ENCODE measurements around the gene NAXD.

NAXD gene

GRCh38 chr13:110571896-110572777, 43.2 kb upstream of the NAXD start:
- TF ChIP-seq CTCF (IDR thresholded peaks at IDR 0.05) = no peak
- H3K27me3 ChIP-seq = peaks cover 37% of the 10 kb centered on the region
- H3K9me3 ChIP-seq = no peaks in the 10 kb centered on the region
- peaks cover 14 to 25% of the 10 kb centered on the region in 2 experiments for H3K4me1 ChIP-seq (ENCODE audit: control insufficient read depth in 1 of 2, insufficient read depth in 1 of 2, low read depth in 1 of 2, low read length in 1 of 2)
- H3K27ac ChIP-seq = no peak overlapping the region
- H3K4me3 ChIP-seq (ENCODE audit: low read depth in 1 of 2, low read length in 1 of 2) = no peak overlapping the region
- H3K36me3 ChIP-seq = no peaks in the 10 kb centered on the region

GRCh38 chr13:110572778-110573118, 42.6 kb upstream of the NAXD start:
- H3K4me3 ChIP-seq (ENCODE audit: low read depth in 1 of 2, low read length in 1 of 2) = no peak overlapping the region
- peaks cover 37% of the 10 kb centered on the region for H3K27me3 ChIP-seq
- H3K36me3 ChIP-seq = no peaks in the 10 kb centered on the region
- no peak overlapping the region for H3K27ac ChIP-seq
- no peaks in the 10 kb centered on the region for H3K9me3 ChIP-seq
- no peak for TF ChIP-seq CTCF (IDR thresholded peaks at IDR 0.05)
- peaks cover 14 to 25% of the 10 kb centered on the region in 2 experiments for H3K4me1 ChIP-seq (ENCODE audit: control insufficient read depth in 1 of 2, insufficient read depth in 1 of 2, low read depth in 1 of 2, low read length in 1 of 2)

GRCh38 chr13:110574161-110574560, 41.2 kb upstream of the NAXD start:
- no peak overlapping the region for H3K4me3 ChIP-seq (ENCODE audit: low read depth in 1 of 2, low read length in 1 of 2)
- TF ChIP-seq CTCF (IDR thresholded peaks at IDR 0.05) = no peak

GRCh38 chr13:110575322-110576069, 39.8 kb upstream of the NAXD start:
- Histone ChIP-seq H3K4me1 (ENCODE audit: control insufficient read depth in 1 of 2, insufficient read depth in 1 of 2, low read depth in 1 of 2, low read length in 1 of 2) (peaks cover 14 to 25% of the 10 kb centered on the region in 2 experiments), H3K36me3 (no peaks in the 10 kb centered on the region), H3K27ac (peak overlapping the region; percentile 82), H3K4me3 (ENCODE audit: low read depth in 1 of 2, low read length in 1 of 2) (peak overlapping the region; percentile 21 to 29), H3K9me3 (no peaks in the 10 kb centered on the region), H3K27me3 (peaks cover 37% of the 10 kb centered on the region)
- peak; percentile 30 for TF ChIP-seq CTCF (IDR thresholded peaks at IDR 0.05)

More at GRCh38 chr13:110574161-110574560, 41.2 kb upstream of the NAXD start:
- Histone ChIP-seq H3K4me1 (ENCODE audit: control insufficient read depth in 1 of 2, insufficient read depth in 1 of 2, low read depth in 1 of 2, low read length in 1 of 2) (peaks cover 14 to 25% of the 10 kb centered on the region in 2 experiments), H3K9me3 (no peaks in the 10 kb centered on the region), H3K27me3 (peaks cover 37% of the 10 kb centered on the region), H3K27ac (no peak overlapping the region), H3K36me3 (no peaks in the 10 kb centered on the region)

- Histone ChIP-seq H3K4me3 (ENCODE audit: low read depth in 1 of 2, low read length in 1 of 2) (peak overlapping the region; percentile 21 to 29), H3K36me3 (no peaks in the 10 kb centered on the region), H3K27me3 (peaks cover 37% of the 10 kb centered on the region), H3K4me1 (ENCODE audit: control insufficient read depth in 1 of 2, insufficient read depth in 1 of 2, low read depth in 1 of 2, low read length in 1 of 2) (peaks cover 14 to 25% of the 10 kb centered on the region in 2 experiments), H3K9me3 (no peaks in the 10 kb centered on the region), H3K27ac (peak overlapping the region; percentile 82)
- TF ChIP-seq CTCF (IDR thresholded peaks at IDR 0.05) = no peak
These were observed 39.3 kb upstream of the NAXD start for GRCh38 chr13:110576070-110576394.
